ENCODE results near the gene CLNK.
"Not testable (repeated sequence)": the region's sequence is repeated elsewhere in the genome, so short reads cannot be mapped to it uniquely, and the experiment has no call there.

CLNK gene

DNA sequence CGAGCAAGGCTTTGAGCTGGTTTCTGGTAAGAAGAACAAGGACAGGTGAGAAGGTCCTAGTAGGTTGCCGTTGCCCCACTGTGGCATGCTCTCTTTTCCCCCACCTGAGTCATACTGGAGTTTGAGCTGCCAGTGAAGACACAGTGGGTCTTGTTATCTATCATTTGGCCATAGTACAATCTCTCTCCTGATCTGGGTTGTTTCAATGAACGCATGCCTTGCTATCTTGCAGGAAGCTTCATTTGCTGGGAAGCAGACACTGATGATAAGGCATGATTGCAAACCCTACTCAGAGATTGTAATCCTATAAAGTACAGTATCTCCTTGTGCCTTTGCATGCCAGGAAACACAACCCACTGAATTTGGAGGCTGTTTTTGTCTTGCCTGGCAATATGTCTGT is 77.4 kb downstream of the CLNK start:
- no peak for DNase-seq

DNA sequence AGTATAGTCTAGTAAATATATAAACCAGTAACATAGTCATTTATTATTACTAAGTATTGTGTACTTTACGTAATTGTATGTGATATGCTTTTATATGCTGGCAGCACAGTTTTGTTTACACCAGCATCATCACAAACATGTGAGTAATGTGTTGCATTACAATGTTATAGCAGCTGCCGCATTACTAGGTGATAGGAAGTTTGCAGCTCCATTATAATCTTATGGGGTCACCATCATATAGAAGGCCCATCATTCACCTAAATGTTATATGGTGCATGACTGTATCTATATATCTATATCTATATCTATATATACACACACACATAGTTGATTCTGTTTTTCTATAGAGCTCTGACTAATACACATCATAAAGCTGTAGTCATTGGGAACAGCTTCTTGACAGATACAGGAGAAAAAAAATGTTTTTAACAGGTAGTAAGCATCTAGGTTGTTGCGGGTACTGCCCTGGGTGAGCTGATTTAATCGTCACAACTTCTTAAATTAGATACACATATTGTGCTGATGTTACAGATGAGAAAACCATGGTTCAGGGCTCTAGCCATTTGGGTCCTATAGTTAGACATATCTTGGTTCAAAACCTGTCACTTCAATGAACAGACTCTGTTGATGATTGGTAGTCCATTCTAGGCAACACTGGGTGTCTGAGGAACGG is 77.9 kb downstream of the CLNK start:
- no peak for DNase-seq

DNA sequence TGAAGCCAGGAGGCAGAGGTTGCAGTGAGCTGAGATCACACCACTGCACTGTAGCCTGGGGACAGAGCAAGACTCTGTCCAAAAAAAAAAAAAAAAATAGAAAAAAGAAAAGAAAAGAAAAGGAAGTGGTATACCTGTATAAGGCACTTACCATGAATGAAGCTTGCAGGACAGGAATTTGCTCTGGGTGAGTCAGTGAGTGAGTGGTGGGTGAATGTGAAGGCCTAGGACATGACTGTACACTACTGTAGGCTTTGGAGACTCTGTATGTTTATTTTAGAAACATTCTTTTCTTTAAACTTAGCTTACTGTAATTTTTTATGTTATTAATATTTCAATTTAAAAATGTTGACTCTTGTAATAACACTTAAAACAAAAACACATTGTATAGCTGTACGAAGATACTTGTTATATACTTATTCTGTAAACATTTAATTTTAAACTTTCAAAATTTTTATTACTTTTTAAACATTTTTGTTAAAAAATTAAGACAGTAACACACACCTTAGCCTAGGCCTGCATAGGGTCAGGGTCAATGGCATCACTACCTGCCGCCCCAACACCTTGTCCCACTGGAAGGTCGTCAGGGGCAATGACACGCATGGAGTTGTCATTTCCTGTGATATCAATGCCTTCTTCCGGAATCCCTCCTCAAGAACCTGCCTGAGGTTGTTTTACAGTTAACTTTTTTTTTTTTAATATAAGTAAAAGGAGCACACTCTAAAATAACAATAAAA is 78.7 kb downstream of the CLNK start:
- no peak for DNase-seq

GRCh38 chr4:10605031-10605430 is 79.5 kb downstream of the CLNK start:
- DNase-seq, result no peak

DNA sequence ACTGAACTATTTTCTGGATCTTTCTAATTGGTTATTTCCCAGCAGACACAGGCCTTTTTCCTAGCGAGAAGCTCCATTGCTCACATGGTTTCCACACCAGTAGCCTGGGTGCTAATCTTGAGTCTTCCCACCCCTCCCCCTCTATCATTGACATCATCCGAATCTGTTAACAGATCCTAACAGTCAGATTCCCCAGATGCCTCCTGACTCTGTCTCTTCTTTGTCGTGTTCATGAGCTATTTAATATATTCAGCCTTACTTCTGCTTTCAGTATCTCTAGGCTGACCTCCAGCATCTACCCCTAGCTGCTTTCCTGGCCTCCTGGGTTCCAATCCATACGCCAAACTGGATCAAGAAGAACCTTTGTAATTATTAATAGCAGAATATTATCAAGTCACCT is 85.0 kb downstream of the CLNK start:
- no peak for DNase-seq

DNA sequence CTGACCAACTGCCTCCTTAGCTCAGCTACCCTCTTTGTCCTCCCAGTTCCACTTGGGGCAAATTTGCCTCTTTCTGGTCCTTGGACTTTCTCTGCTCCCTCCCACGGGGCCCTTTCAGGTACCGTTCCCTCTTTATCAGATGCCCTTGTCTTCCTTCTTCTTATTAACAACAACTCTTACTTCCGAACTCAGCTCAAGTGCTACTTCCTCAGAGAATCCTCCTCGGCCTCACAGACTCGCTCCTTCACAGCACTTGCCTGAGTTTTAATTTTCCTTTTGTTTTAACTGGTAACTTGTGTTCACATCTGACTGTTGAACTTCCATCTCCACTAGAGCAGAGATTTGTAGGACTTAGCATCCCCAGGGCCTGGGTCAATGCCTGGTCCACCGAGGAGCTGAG is 85.7 kb downstream of the CLNK start:
- DNase-seq, result no peak

DNA sequence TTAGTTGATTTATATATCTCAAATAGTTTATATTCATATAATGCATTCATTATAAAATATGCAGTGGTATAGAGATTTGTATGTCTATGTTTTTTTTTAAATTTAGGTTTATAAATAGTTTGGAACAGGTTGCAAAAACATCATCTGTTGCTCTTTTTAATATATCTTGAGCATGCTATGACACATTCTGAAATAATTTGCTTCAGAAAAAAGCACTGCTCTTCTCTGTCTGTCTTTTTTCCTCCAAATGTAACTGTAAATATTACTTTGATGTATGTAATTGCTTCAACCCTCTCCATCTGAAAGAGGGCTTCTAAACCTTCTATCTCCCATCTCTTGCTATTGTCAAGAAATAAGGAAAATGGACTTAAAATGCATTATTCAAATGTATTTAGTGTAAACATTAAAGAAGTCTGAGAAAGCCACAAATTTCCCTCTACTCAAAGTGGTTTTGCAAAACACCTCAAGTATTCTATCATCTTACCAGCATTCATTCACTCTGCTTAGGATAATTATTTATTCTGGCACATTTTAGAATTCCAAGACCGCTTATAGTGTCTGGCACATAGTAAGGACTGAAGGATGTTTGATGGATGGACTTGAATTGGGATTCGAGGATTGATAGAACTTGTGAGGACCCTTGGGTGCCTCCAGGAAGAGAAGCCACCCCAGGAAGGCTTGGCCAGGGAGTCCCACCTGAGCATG is 87.8 kb downstream of the CLNK start:
- DNase-seq, result no peak

- DNase-seq, result no peak
Observed at GRCh38 chr4:10593130-10593529, 91.4 kb downstream of the CLNK start.

DNA sequence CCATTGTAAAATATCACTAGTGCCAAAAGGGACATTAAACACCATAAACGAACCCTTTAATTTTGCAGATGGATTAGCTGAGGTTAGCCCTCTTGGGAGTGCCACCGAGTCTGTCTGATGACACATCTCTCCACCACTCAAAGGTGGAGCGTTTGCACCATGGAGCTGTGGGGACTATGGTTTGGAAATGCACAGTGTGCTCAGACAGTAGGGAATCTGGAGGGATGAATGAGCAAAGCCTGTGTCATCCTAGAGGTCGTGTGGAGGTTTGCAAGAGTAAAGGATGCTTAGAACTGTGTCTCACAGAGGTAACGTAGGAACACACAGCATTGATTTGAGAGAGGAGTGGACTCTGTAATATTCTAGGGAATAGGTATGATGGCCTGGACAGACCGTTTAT is 93.7 kb downstream of the CLNK start:
- no peak for DNase-seq

DNA sequence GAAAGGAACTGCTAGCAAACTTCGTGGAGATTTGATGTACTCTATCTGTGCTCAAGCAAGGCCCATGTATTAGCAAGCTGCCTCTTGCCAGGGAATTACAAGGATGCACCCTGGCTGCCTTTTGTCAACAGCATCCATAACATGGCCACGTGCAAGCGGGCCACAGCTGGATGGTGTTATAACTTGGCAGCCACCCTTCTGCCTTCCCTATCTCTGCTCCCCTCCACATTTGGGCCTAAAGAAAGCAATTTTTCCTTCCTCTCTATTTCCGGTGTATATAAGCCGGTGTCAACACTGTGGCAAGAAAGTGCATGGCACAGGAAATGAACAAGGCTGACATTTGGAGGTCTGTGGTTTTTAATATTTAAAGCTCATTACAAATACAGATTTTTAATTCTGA is 94.8 kb downstream of the CLNK start:
- no peak for DNase-seq

DNA sequence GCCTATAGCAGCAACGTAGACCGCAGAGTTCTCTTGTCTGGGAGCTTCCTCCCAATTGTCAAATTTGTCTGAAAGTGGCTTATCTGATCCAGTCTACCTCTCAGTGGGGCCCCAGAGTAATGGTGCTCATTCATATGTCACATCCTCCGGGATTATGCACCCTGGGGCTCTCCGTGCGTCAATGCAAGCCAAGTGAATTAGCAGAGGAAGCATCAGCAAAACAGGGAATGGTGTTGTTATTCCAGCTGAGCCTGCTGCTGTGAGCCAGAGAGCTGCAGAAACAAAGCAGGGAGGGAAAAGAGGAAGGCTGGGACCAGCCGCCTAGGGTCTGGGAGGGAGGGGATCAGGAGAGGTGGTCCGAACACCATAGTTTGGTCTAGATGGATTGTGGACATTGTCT is 95.2 kb downstream of the CLNK start:
- DNase-seq, result no peak

DNA sequence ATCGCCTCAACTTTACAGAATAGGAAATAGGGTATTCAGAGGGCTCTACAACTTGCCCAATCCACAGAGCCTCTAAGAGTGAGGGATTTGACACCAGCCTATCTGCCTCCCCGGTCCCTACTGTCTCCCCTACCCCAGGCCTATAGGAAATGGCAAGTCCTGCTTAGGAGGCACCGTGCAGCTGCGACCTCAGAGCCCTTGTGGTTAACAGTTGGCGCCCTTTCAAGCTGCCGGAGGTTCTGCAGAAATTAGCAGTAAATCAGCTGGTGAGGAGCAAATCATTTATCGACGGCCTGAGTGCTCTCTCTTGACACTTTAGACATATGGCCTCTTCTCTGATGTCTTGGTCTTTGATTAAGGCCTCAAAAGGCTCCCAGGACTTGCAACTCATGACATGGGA is 96.9 kb downstream of the CLNK start:
- DNase-seq, result peak; percentile 2

GRCh38 chr4:10587296-10587695 is 97.3 kb downstream of the CLNK start:
- DNase-seq, result no peak

GRCh38 chr4:10584042-10584441 is 100.5 kb downstream of the CLNK start:
- DNase-seq, result no peak

DNA sequence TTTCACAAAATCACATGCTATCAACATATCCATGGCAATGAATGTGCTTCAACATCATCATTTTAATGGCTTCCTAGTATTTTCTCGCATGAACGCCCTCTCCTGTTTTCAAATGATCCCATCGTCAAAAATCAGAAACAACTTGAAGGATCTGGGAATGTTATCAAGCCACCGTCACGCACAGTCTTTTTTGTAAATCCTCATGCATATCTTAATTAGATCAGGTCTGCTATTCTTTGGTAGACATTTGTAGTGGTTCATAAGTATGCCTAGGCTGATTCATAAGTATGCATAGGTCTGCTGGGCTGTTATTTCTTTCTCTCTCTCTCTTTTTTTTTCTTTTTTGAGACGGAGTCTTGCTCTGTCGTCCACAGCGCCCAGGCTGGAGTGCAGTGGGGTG is 101.6 kb downstream of the CLNK start:
- DNase-seq, result no peak

DNA sequence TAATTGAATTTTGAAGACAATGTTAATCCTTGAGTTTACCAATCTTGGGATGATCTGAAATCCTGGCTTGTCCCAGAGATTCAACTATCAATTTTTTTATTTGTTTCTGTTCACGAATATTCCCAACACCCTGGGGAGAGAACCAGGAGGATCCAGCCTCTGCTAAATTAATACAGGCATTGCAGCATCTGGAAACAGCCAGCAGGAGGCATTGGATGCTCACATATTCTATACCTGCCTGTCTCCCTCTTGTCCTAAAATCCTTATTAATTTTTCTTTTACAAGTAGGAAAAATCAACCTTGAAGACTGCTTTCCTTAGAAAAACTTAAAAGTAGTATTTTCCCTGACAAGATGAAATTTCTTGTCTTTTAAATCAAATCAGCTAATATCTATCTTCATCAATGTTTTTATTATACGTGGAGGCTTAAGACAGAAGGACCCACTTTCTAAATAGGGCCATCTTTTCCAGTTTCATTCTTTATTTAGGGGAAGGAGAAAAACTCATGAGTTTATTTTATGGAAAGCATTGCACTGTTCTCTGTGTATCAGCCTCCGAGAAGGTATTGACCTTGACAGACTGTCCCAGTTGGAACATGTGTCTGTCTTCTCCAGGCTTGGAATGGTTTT is 102.4 kb downstream of the CLNK start:
- DNase-seq, result peak; percentile 2

DNA sequence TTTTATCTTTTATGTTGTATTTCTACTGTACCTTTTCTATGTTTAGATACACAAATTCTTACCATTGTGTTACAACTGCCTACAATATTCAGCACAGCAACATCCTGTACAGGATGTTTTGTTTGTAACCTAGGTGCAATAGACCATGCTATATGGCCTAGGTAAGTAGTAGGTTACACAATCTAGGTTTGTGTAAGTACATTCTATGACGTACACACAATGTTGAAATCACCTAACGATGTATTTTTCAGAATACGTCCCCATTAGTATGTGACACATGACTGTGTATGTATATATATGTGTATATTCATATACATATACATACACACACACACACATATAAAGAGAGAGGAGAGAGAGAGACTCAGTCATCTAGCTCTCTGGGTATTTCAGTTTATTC is 103.5 kb downstream of the CLNK start:
- no peak for DNase-seq

- DNase-seq, result no peak
Observed at GRCh38 chr4:10579648-10580047, 104.9 kb downstream of the CLNK start.

DNA sequence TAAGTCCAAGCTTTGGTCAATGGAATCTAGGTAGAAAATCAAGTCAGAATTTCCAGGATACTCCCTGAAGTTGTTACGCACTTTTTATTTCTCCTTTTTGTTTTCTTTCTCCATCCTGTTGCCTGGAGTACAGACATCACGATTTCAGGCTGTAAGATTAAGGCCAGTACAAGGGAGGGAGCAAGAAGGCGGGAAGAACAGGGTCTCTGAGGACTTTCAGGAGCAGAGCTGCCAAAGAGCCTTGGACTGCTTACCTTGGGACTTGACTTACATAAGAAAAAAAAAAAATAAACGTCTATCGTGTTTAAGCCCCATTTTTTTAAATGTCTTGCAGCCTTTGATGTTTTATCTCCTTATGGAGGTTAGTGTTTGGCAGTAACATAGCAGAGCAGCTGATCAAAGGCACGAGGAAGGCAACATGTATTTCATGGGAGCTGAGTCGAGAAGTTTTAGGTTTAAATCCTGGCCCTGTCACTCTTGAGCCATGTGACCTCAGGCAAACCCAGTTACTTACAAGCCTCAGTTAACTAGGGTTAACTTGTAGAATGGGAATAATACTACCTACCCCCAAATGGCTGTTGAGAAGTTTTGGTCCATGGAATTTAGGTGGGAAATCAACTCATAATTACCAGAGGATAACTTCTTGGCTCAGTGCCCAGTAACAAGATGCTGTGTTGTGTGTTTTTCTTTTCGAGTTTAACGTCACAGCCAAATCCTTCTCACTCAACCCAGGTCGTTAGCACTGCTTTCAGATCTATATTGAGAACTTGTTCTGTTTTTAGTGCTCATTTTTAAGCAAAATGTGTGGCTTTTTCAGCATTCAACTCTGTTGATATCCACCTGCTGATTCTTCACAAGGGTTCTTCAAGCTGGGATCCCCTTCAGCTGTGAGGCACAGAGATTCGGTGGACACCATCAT is 106.8 kb downstream of the CLNK start:
- no peak for DNase-seq

DNA sequence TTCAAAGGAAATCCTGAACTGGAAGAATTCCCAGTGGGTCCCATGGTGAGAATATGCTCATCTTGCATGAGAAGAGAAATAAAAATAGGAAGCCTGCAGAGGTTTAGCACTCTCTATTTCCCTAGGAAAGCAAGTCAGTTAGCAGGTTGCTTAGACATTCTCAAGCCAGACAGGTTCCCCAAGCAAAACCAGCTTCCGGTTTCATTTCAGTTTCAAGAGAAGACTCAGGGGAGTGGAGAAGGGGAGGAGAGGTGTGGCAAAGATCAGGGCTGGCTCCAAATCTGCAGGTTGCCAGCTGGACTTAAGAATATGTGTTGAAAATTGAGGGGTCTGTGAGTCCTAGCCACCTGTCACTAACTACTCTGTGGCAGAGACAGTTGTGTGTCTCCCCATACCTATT is 107.5 kb downstream of the CLNK start:
- DNase-seq, result no peak

GRCh38 chr4:10576236-10576635 is 108.3 kb downstream of the CLNK start:
- no peak for DNase-seq

DNA sequence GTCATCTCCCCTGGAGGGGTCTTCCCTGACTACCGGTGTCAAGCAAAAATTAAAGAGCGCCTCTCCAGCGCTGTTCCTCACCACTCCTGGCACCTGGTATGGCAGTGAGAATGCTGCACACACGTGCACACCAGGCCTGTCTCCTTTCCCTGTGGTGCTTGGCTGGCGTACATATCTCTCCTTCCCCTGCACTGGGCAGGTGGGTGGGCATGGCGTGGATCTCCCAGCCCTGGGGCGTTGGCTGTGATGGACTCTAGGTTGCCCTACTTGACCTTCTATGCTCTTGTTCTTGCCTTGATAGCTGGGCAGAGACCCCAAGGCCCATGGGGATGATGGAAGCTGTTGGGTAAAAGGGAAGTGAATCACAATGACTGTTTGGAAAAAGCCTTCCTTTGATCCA is 109.2 kb downstream of the CLNK start:
- no peak for DNase-seq

DNA sequence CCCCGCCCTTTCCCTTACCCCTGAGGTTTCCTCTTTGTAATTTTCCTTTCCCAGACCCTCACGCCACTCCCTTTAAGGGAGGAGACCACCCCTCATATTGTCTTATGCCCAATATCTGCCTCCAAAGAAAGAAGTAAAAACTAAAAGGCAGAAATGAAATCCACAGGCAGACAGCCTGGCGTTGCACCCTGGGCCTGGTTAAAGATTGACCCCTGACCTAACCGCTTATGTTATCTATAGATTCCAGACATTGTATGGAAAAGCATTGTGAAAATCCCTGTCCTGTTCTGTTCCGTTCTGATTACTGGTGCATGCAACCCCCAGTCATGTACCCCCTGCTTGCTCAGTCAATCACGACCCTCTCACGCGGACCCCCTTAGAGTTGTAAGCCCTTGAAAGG is 110.0 kb downstream of the CLNK start:
- not testable (repeated sequence) for DNase-seq

Data from stimulated activated CD4-positive, alpha-beta T cell treated with anti-CD3 and anti-CD28 coated beads, Interleukin-4, amount 100 ng/mL, for 1 hour (primary cell).